EL (cell line): ENCODE results near the gene MAPKAPK3.

Experiments used
- DNase-seq: peaks from one replicate; pipeline ENCODE4 v3.0.0-alpha.2; 2016

MAPKAPK3 gene

DNA sequence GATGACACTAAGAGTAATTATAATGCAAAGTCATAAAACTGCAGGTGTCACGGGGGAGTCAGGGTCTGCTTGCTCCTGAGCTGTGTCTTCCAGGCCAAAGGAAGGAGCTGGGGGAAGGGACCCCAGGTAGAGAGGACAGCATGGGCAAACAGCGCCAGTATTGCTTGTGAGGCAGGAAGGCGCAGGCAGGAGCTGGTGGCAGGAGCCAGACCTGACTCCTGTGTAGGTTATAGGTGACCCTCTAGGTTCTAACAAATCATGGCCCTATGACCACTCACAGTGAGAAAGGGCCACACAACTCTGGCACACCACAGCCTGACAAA lies 7.2 kb upstream of the MAPKAPK3 start:
- DNase-seq: no peak

DNA sequence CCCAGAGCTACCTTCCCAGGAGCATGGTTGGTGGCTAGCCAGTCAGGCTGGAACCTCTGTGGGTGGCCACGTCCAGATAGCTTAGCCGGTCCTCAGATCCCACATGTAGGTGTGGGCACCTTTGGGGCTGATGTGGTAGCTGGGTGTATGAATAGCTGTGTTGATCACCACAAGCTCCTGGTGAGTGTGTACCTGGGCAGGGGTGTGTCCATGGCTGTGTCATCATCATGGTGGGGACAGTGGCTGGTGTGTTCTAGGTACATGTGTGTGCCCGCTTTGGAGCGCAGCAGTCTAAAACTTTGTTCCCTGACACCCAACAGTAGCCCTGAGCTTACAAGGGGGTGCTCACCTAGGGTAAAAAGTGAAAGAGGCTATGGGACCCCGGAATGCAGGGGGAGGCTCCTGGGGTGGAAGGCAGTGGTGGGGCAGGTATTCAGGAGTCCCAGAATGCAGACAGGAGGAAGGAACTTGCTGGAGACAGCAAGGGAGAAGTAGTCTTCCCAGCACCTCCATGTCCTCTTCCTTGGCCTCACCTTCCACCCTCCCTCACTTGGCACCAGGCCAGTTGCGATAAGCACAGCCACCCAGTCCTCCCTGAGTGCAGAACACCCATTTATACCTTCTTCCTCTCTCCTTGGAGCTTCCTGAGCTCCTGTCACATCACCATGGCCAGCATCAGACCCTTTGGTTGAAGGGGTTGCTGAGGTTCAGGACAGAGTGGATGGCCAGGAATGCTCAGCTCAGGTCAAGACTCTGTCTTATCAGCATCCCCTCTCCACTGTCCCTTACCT lies 6.6 kb upstream of the MAPKAPK3 start:
- no peak for DNase-seq

DNA sequence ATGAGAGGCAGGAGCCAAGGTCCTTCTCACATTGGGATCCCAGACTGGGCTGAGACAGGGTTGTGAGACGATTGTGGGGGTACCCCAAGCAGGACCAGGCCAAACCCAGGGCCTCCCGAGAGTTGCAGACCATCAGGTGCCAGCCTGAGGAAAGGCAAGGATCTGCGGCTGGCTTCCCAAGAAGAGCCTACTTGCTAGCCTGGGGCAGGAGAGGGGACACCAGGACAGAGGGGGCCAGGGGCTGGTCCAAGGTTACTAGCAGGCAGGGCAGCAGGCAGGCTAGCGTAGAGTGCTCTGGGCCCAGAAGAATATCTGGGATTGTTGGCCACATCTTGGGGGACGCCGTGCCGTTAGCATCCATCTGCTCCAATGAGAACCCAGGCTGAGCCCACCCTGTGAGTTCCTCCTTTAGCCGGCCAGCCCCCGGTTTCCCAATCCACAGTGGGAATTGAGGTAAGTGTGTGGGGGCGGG lies 5.9 kb upstream of the MAPKAPK3 start:
- no peak for DNase-seq

DNA sequence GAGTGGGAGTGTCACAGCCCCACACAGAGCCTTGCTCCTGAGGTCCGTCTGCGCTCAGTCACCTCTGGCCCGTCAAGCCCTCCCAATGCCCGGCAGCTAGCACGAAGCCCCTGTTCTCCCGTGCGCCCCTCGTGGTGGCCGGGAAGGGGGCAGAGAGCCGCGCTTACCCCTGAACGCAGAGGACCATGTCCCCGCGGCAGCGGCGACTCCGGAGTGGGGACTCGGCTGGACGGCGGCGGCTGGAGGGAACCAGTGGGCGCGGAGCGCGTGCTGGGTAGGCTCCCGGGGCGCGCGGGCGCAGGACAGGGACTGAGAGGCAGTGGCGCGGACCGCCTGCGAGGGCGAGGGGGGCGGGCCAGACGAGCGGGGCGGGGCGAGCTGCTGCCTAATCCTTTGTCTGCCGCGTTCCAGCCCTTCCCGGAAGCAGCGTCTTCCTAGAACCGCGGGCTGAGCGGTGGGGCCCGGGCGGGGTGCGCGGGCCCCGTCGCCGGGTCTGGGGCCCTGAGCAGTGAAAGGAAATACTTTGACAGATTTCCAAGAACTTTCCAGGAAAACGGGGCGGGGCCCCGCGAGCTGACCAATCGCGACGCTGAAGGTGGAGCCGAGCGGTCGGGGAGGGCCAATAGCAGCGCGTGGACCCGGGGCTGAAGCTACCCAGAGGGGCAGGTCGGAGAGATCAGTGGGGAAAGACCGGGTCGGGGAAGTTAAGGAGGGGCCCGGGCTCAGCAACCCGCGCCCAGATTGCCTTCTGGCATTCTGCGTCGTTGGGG lies 5.3 kb upstream of the MAPKAPK3 start, which contains the start of gene CISH:
TSS of gene CISH (minus strand) at position 311 of the 770 bp plus-strand sequence. CDS start at position 187, 124 bp downstream.
- peak; percentile 93 for DNase-seq

DNA sequence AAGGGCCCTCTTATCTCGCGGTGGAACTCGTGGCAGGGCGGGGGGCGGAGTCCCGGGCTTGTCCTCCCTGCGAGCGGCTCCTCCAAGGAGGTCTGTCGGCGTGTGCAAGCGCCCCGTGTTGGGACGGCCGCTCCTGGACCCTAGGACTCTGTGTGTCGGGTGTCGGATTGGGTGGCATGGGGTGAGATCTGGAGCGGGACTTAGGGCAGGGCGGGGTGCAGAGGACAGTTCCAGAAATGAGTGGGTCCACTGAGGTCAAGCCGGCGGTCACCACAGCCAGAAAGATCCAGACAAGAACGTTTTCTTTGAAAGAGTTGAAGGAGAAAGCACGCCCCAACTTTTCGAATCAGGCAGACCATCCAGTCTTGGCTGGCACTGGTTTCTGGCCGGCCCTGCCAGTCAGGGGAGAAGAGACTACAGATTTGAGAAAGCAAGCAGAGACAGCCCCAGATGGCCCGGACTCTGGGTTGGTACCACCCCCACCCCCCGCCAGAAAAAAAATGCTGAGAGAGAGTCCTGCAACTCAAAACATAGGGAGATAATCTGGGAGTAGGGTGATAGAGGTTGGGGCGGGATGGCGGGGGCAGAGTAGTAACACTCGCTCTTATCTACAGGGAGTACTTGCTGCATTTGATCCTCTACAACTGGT lies 4.6 kb upstream of the MAPKAPK3 start:
- DNase-seq: no peak

DNA sequence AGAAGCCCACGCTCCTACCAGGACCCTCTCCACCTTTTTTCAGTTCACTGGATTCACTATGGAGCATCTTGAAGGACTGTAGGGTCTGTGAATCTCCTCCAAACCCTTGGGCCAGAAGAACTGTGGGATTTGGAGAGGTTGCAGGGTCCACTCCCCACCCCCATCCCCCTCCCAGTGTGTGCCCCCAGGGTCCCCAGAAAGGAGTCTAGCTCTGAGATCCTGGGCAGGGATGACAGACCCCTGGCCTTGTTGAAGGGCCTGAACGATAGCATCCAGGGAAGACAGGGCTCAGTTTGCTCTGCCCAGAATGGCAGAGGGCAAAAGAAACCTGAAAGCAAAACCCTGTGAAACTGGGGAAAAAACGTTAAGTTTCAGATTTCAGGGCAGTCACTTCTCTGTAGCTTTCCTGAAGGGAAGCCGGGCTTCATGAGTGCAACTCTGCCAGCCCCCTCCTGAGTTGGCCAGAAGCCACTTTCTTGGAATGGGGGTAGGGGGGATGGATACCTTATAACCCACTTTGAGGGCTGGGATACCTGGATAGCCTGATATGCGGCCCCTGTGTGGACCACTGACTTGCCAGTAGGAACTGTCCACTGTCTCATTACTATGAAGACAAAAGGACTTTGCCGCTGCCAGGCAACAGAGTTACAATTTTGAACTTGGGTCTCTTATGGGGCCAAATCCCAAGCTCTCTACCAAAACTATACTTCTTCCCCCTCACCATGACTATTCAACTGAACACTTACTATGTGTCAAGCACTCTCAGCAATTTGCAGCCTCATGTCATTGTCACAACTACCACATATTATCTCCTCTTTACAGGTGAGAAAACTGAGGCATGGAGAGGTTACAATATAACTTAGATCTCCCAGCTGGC lies 3.7 kb upstream of the MAPKAPK3 start:
- DNase-seq: no peak

DNA sequence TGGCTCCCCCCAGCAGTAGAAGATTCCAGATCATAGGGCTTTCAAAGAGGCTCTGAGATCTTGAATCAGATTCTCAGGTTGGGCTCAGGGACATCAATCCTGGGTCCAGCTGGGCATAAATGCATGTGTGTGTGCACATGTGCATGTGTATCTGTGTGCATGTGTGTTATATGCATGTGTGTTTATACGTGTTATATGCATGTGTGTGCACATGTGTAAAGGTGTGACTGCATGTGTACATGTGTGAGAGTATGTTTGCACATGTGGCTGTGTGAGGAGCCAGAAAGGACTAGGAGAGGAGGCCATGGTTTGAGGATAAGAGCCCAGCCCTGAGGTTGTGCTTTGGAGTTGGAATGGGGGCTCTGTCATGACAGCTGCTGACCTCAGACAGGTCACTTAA lies 1.8 kb upstream of the MAPKAPK3 start:
- DNase-seq: no peak

DNA sequence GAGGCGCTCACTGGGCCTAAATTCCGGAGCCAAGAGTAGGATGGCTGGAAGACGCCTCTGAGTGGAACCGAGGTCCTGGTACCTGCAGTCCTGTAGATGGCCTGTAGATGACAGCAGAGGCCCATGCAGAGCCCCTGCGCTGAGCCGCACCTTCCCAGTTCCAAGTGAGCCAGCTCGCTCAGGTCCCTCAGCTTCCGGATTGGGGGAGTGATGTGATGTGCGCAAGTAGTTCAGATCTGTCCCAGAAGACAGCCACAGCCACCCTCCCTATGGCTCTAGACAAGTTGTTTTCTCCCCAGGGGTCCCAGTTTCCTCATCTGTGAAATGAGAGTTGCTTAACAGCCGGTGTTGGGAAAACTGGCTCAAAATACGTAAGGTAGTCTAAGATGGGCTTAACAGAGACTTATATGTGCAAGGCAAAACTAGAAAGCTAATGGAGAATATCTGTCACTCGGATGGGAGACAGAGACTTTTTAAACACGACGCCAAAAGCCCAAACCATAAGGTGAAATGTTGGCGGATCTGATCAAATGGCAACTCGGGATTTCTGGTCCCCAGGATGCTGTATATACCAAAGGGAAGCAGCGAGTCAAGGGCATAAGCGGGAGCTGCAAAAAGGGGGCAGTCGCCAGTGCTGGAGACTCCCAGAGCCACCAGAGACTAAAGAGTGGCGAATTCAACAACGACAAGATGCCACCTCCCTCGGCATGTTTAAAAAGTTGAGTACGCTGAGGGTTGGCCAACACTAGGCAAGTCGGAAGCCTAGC lies 765 bp upstream of the MAPKAPK3 start:
- peak; percentile 81 for DNase-seq

DNA sequence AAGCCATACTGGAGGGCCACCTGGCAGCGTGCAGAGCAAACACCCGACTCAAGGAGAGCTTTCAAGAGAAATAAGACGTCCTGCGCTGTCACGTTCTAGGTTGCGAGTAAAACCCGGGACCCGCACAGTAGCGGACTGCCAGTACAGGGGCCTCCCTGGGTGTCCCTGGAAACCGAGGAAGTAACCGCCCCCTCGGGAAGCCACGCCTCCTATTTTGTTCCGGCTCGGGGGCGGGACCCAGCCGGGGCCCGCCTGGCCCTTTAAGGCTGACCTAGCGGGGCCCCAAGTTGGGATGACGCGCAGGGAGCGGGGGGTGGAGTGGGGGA lies 218 bp upstream of the MAPKAPK3 start:
- peak; percentile 90 for DNase-seq

DNA sequence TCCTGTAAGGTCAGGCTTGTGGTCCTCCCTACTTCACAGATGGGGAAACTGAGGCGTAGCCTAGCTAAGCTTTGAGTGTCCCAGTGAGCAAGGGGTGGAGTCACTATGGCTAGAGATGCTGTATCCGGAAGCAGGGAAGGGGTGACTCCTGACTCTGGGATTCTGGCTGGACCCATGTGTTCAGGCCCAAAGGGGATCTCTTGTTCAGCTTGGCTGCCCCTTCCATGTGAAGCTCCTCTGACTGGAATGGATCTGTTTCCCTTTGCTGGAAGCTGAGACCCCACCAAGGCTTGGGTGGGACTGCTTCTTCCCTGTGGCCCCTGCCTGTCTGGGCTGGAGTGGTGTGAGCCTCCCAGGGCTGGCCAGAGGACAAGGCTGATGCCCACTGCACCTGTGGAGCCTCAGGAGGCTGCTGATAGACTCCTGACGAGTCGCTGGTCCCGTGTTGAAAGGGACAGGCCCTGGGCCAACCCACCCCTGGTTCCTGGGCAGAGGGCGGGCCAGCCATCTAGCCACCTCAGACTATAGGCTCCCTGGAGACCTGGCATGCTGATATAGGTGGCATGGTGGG lies 1.0 kb downstream of the MAPKAPK3 start:
- peak; percentile 13 for DNase-seq

DNA sequence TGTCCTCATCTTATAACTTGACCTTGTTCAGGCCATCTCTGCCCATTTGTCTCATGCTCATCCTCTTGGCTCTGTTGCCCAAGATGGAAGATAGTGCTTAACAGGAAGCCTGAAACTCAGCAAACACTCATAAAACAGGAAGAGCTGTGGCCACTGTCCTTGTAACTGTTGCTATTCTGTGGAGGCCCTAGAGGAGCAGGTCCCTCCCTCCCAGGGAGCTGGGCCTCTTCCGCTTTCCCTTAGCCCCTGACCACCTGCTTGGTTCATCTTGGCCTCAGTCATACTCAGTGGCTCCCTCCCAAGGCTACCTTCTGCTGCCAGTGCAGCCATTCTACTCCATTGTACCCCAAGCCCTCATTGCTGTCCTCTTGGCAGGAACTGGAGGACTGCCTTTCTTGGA lies 3.5 kb downstream of the MAPKAPK3 start:
- no peak for DNase-seq

DNA sequence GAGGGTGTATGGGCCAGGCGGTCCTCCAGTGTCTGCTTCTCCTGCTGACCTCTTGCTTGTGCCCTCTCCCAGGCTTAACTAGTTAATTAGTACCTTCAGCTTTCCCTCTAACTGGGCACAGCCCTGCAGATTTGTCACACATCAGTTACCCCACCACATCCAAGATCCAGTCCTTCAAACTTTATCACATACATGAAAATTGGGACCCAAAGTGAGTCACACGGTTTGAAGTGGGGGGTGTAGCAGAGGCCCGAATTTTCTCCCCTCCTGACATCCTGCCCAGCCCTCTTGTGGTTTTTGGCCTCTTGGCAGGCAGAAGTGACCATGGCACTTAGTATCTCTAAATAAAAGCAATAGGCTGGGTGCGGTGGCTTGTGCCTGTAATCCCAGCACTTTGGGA lies 3.9 kb downstream of the MAPKAPK3 start:
- peak; percentile 43 for DNase-seq

DNA sequence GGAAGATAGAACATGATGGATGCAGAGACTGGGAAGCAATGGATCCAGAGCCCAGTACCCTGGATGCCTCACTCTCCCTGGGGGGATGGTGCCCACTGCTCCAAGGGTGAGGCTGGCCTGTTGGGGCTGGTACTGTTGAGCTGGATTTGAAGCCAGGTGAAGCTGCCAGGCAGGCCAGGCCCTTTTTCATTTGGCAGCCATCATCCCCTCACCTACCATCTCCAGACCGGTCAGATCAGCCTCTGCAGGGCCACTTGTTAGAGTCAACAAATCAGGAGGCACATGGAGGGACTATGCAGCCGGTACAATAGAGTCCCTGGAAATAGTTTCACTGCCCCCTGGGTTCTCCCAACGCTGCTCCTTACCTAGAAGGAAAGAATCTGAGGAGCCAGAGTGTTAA lies 5.9 kb downstream of the MAPKAPK3 start:
- no peak for DNase-seq

DNA sequence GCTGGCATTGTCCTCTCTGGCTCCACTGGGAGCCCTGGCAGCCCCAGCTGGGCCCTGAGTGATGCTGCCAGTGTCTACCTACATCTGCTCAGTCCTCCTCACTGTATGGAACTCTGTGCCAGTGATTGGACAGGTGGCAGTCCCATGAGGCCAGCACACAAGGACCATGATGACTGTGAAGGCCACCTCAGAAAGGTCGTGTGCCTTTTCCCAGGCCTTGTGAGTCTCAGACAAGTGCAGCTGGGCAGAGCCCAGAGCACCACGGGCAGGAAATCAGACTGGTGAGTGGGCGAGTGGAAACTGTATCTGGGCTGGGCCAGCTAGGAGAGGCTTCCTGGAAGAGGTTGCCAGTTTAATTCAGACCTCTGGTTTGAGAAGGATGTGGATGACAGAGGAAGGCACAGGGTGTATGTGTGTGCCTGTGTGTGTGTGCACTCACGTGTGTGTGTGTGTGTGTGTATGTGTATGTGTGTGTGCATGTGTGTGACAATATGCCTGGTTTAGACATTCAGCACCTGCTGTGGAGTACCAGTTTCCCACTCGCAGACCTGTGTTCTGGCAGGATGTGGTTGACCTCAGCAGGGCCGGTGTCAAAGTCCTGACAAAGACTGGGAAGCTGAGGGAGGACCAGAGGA lies 7.0 kb downstream of the MAPKAPK3 start:
- peak; percentile 28 for DNase-seq

DNA sequence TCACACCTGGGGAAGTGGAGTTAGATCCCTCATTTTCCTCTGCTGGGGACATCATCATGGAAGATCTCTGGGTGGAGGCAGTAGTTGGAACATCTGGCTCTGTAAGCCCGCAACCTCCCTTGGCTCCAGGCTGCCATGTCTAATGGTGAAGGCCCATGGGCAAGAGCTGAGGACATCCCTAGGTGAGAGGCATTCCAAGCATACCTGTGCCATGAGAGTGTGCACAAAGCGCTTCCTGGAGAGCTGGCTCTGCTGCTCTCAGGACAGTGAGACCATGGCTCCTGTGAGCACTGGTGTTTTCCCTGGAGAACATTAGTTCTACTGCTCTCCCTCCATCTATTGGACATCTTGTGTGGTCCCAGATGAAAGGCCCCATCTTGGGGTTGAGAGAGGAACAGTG lies 7.7 kb downstream of the MAPKAPK3 start:
- peak; percentile 36 for DNase-seq

DNA sequence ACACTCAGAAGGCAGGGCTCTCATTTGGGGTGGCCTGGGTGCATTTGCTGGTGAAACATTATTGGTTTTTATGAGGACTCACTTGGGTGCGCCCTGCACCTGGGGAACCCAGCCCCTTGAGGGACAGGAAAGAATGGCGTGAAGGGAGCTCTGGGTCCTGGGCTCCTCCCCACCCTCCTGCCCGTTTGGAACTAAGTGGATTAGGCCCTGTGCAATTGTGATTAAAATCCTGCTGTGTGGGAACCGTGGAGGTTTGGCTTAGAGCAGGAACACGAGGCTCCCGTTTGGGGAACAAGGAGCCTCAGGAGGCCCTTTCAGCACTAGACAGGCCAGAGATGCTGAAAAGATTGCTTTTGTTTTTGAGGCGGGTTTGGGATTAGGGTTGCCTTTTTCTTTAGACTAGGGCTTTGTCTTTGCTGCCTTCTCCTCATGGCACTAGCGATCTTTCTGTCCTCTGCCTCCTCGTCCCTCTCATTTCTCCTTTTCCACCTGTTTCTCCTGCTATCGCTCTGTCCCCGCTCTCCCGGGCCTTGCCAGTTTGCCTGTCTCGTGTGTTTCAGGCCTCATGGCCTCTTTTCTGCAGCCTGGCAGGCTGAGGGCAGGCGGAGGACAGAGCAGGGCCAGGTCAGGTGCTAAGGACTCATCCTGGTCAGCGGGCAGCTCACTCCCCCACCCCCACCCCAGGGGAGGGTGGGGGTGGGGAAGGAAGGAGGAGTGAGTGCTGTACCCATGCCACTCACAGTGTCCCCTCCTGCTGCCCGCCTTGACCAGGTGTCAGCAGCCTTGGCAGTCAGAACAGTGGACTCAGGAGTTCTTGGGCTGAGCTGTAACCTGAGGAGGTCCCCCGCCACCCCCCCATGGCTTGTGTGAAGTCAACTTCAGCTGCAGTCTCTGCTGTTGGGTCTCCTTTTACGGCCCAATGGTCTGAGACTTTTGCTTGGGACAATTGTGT lies 8.6 kb downstream of the MAPKAPK3 start:
- DNase-seq: no peak

DNA sequence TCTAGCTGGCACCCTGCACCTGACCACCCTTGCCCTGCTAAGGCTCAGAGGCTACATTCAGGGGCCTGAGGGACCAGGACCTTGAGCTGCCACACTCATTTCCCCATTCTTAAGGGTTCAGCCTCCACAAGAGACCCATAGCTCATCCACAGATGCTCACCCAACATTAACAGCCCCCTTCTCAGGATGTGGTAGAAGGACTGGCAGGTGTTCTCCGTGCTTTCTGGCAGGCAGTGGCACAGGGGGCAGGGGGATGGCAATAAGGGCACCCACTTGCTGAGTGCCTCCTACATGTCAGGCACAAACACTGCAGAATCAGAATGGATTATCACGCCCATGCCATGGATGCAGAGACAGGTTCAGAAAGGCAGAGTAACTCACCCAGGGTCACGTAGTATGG lies 9.4 kb downstream of the MAPKAPK3 start:
- no peak for DNase-seq

DNA sequence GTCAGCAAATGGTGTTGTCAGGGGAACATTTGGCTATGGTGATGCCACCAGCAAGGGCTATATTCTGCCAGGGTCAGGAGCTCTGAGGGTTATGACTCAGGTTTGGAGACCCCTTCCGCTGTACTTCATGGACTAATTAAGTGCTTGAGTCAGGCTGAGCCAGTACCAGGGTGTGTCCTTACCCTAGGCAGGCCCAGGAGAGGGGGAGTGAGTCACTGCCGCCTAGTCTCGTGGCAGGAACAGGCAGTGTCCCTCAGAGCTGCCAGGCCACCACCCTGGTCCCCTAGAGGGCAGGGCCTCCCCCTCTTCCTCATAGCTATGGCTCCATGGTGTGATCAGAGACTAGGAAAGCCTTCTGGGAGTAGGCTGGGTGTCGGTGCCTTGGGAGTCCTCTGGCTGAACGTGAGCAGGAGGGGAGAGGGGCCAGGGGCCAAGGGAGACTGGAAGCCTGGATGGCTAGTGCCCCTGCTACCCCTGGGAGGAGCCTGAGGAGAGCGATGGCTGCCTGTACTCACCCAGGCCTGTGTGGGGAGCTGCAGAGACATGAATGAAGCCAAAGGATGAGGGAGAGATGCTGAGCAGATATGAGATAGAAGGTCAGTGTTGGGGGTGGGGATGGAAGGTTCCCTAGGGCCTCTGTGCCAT lies 10.6 kb downstream of the MAPKAPK3 start:
- DNase-seq: peak; percentile 88

DNA sequence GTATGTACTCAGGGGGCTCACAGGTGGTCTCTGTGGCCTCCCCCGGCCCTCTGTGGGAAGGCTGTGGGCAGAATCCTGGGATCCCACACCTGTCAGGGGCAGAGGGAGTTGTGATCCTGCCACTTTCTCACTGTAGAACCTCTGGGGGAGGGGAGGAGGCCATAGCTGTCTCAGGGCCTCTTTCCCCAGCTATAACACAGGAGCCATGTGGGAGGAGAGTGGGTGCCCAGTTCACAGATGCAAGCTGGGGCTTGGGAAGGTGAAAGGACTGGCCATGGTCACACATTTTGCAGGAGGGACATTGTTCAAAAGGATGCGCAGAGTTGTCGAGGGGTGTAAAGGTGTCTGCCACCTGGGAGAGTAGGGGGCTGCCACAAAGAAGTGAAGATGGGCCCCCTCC lies 11.7 kb downstream of the MAPKAPK3 start:
- DNase-seq: no peak

DNA sequence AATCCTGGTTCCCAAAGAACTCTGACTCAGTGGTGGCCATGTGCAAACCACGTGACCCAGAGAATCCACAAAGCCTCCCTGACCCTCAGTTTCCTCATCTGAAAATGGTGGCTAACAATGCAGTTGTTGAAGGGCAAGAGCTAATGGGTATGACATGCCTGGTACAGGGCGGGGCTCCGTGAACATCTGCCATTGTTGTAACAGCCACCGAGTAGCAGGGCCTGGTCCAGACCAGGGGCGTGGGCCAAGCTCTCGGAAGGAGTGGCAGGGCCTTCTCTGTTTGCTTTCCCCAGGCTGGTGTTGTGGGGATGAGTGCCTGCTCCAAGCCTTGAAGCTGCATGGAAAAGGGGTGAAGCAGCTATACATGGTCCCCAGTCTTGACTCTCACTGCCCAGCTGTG lies 13.4 kb downstream of the MAPKAPK3 start:
- DNase-seq: no peak
